ENCODE measurements around the gene GPC4. TPM values are rescaled to one million over a fixed set of nuclear protein-coding genes. Genes with fewer than 3 reads are reported as not detected.
"Not testable (repeated sequence)": the region's sequence is repeated elsewhere in the genome, so short reads cannot be mapped to it uniquely, and the experiment has no call there.

The GPC4 gene
- total and polyA plus RNA-seq, 8 donors, result 34.4 to 66.8 (median 56.6) TPM

- DNase-seq, result no peak
- intact Hi-C loops (cut with DNase I), result no loop called here
- peaks cover 0 to 3% of the 10 kb centered on the region in 2 donors for H3K27me3 ChIP-seq
Observed at GRCh38 chrX:133330956-133331355, 84.3 kb downstream of the GPC4 start.

DNA sequence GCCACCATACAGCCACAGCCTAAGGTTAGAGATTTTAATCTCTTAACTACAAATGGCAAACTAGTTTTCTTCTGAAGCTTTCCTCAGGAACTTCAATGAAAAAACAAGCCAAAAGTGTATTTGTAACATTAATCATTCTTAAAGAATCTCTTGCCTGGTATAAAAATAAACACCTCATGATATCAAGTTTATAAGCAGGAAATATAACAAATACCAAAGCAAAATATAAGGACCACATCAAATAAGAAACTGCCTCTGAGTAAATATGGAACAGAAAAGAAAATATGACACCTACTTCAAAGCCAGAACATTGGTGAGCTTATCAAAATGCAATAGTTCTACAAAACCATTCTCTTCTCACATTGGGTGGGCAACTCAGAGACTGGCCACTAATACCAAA lies 89.9 kb downstream of the GPC4 start:
- peaks cover 0 to 13% of the 10 kb centered on the region in 2 donors for H3K27me3 ChIP-seq
- intact Hi-C loops (cut with DNase I), result no loop called here
- H3K36me3 ChIP-seq, result no peaks in the 10 kb centered on the region
- ATAC-seq, result no peak
- no peak overlapping the region for H3K27ac ChIP-seq
- no peaks in the 10 kb centered on the region for H3K9me3 ChIP-seq
- no peak for DNase-seq
- H3K4me1 ChIP-seq, result no peaks in the 10 kb centered on the region
- TF ChIP-seq CTCF (IDR thresholded peaks at IDR 0.05), result no peak
- H3K4me3 ChIP-seq, result no peak overlapping the region

More at GRCh38 chrX:133330956-133331355, 84.3 kb downstream of the GPC4 start:
- H3K27ac ChIP-seq, result no peak overlapping the region
- H3K9me3 ChIP-seq, result no peaks in the 10 kb centered on the region
- no peak for ATAC-seq
- no peak overlapping the region for H3K4me3 ChIP-seq
- H3K4me1 ChIP-seq, result no peaks in the 10 kb centered on the region
- no peaks in the 10 kb centered on the region for H3K36me3 ChIP-seq
- TF ChIP-seq CTCF (IDR thresholded peaks at IDR 0.05), result no peak

DNA sequence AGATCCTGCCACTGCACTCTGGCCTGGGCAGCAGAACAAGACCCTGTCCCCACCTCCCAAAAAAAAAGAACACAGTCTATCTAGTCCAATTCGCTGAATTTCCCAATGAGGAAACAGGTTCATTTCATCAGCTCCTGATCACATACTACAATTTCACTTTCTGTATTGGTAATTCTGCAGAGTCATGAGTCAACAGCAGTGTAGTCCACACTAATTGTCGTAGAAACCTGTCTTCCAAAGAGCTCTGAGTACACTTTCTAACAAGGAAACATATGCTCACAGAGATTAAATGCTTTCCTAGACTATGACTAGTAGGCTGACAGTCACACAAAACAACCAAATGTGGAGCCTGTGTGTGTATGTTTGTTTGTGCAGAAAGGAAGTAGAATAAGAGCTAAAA lies 91.9 kb downstream of the GPC4 start:
- no peak overlapping the region for H3K4me3 ChIP-seq
- H3K4me1 ChIP-seq, result no peaks in the 10 kb centered on the region
- no peaks in the 10 kb centered on the region for H3K9me3 ChIP-seq
- H3K27me3 ChIP-seq, result peaks cover 0 to 10% of the 10 kb centered on the region in 2 donors
- intact Hi-C loops (cut with DNase I), result no loop called here
- TF ChIP-seq CTCF (IDR thresholded peaks at IDR 0.05), result no peak
- no peaks in the 10 kb centered on the region for H3K36me3 ChIP-seq
- DNase-seq, result no peak
- ATAC-seq, result peak; percentile 30
- H3K27ac ChIP-seq, result no peak overlapping the region

DNA sequence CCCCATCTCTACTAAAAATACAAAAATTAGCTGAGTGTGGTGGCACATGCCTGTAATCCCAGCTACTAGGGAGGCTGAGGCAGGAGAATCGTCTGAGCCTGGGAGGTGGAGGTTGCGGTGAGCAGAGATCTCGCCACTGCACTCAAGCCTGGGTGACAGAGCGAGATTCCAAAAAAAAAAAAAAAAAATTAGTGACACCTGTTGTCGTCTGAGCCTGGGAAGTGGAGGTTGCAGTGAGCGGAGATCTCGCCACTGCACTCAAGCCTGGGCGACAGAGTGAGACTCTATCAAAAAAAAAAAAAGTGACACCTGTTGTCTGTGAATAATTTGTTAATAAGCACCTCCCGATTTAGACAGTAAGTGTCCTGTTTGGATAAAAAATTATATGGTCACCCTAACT lies 93.0 kb downstream of the GPC4 start:
- DNase-seq; H3K27me3 ChIP-seq; H3K36me3 ChIP-seq; intact Hi-C loops (cut with DNase I); H3K27ac ChIP-seq; ATAC-seq; H3K9me3 ChIP-seq; H3K4me1 ChIP-seq; H3K4me3 ChIP-seq: not testable (repeated sequence)

GRCh38 chrX:133321451-133321850 lies 93.8 kb downstream of the GPC4 start:
- Histone ChIP-seq H3K36me3 (no peaks in the 10 kb centered on the region), H3K27ac (no peak overlapping the region), H3K4me3 (no peak overlapping the region), H3K27me3 (peaks cover 0 to 10% of the 10 kb centered on the region in 2 donors), H3K4me1 (no peaks in the 10 kb centered on the region), H3K9me3 (no peaks in the 10 kb centered on the region)
- ATAC-seq, result no peak
- no peak for TF ChIP-seq CTCF (IDR thresholded peaks at IDR 0.05)
- intact Hi-C loops (cut with DNase I), result no loop called here
- no peak for DNase-seq

DNA sequence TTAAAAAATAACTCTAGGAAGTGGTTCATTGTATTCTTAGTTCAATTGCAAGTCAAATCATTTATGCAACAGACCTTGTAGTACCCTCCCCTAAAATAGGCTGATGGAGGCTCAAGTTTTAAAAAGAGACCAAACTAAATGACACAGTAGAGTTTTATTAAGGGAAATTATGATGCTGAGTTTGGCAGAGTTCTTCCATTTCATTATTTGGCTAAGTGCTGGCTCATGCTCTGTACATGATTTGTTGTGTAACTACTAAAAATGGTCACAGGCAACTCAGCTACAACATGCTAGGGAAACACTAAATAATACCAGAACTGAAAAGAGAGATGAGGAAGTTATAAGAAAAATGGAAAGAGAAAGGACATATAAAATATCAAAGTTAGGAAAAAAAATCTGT lies 101.0 kb downstream of the GPC4 start:
- intact Hi-C loops (cut with DNase I), result no loop called here
- Histone ChIP-seq H3K4me1 (no peaks in the 10 kb centered on the region), H3K27ac (no peak overlapping the region), H3K9me3 (no peaks in the 10 kb centered on the region), H3K36me3 (no peaks in the 10 kb centered on the region), H3K4me3 (no peak overlapping the region), H3K27me3 (no peaks in the 10 kb centered on the region)
- peak in 1 of 4 donors; percentile 8 for DNase-seq
- TF ChIP-seq CTCF (IDR thresholded peaks at IDR 0.05), result no peak
- ATAC-seq, result no peak

Measured in left lung (tissue), 10 donors.